HG02759 (cell line): Measurements from ENCODE around the gene ACTR2.
A peak's percentile ranks its signal among the peaks of the same experiment; 100 is the strongest.
"Not testable (repeated sequence)": the region's sequence is repeated elsewhere in the genome, so short reads cannot be mapped to it uniquely, and the experiment has no call there.

Source experiments
- ATAC-seq: cut with Tn5 transposase; IDR thresholded peaks from one replicate; pipeline ENCODE4 v1.9.1; 2021; ENCODE audit warnings: mild to moderate bottlenecking, moderate library complexity; ENCODE audit not compliant: unreplicated experiment

ACTR2 gene

DNA sequence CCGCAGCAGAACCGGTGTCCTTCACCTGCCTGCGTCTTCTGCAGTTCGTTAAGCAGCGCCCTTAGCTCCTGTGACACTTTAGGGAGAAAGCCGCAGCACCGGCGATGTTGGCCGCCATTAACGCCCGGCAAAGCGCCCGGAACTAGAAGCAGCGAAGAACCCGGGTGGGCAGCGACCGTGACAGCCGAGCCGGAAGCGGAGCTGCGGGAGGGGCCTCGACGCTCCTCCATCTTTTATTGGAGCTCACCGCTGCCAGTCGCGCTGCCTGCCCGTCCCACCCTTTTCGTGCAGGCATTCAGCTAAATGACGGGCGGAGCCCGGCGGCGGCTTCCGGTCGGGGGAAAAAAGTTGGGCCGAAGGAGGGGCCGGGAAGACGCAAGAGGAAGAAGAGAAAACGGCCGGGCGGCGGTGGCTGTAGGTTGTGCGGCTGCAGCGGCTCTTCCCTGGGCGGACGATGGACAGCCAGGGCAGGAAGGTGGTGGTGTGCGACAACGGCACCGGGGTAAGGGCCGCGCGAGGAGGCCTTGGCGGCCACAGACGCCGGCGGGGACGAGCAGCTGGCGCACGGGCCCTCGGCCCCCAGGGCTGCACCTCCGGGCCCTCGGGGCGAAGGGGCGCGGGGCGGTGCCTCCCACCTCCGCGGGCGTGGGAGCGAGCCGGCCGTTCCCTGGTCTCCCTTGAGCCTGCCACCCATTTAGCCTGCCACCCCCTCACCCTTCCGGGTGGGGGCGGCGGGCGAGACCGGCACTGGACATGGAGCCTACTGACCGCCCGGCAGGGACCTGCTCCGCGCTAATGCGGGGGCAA is at the start of gene ACTR2:
ACTR2 (plus strand) TSS at position 376 of the 807 bp plus-strand sequence; CDS start at position 455, 79 bp downstream.
- ATAC-seq: peak; percentile 89

DNA sequence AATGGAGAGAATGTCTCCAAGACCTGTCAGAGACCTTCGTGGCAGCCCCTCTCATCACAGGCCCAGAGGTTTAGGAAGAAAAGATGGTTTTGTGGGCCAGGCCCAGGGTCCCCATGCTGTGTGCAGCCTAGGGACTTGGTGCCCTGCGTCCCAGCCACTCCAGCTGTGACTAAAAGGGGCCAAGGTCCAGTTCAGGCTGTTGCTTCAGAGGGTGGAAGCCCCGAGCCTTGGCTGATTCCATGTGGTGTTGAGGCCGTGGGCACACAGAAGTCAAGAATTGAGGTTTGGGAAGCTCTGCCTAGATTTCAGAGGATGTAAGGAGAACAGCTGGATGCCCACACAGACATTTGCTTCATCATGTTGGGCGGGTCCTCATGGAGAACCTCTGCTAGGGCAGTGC is 45.1 kb upstream of the ACTR2 start:
- ATAC-seq: no peak

GRCh38 chr2:65183406-65183805 is 44.2 kb upstream of the ACTR2 start:
- not testable (repeated sequence) for ATAC-seq

DNA sequence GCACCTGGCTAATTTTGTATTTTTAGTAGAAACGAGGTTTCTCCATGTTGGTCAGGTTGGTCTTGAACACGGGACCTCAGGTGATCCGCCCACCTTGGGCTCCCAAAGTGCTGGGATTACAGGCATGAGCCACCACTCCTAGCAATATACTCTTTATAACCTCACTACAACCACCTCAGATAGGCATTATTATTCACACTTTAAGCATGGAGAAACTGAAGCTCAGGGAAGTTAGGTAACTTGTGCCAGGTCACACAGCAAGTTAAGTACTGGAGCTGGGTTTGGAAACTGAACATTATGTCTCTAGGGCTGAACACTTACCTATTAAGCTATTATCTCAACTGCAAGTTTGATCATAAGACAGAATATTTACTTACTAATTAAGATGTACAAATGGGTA is 42.6 kb upstream of the ACTR2 start:
- ATAC-seq: no peak

- ATAC-seq: no peak
Observed at GRCh38 chr2:65186093-65186868, 41.4 kb upstream of the ACTR2 start.

GRCh38 chr2:65186872-65187851 is 40.5 kb upstream of the ACTR2 start:
- peak; percentile 87 for ATAC-seq

- no peak for ATAC-seq
Observed at GRCh38 chr2:65193446-65193845, 34.2 kb upstream of the ACTR2 start.

GRCh38 chr2:65198737-65199136 is 28.9 kb upstream of the ACTR2 start:
- no peak for ATAC-seq

DNA sequence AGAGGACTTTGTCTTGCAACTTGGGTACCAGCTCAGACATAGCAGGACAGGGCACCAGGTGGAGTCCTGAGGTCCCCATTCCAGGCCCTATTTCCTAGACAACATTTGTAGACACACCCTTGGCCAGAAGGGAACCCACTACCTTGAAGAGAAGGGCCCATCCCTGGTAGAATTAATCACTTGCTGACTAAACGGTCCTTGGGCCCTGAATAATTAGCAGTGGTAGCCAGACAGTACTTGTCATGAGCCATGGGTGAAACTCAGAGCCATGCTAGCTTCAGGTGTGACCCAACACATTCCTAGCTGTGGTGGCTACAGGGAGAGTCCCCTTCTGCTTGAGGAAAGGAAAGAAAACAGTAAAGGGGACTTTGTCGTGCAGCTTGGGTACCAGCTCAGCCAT is 28.5 kb upstream of the ACTR2 start:
- no peak for ATAC-seq

GRCh38 chr2:65199891-65200290 is 27.7 kb upstream of the ACTR2 start:
- no peak for ATAC-seq

DNA sequence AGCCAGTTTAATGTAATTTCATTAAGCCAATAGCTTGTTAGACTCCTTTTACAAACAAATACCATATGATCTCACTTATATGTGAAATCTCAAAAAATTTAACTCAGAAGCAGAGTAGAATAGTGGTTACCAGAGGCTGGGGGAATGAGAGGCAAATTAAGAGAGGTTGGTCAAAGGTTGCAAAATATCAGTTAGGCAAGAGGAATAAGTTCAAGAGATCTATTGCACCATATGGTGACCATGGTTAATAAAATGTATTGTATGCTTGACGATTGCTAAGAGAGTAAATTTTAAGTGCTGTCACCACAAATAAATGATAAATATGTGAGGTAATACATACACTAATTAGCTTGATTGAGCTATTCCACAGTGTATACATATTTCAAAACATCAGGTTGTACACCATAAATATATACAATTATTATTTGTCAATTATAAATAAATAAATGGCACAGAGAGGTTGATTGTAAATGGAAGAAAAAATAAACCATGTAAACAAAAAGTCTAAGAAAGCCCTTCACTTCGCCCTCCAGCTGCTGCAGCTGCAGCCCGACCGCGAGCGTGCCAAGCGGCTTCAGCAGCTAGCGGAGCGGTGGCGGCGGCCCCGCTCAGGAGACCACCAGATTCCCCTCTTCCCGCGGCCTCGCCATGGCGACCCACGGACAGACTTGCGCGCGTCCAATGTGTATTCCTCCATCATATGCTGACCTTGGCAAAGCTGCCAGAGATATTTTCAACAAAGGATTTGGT is 23.0 kb upstream of the ACTR2 start:
- ATAC-seq: no peak

- no peak for ATAC-seq
Observed at GRCh38 chr2:65212115-65212514, 15.5 kb upstream of the ACTR2 start.

DNA sequence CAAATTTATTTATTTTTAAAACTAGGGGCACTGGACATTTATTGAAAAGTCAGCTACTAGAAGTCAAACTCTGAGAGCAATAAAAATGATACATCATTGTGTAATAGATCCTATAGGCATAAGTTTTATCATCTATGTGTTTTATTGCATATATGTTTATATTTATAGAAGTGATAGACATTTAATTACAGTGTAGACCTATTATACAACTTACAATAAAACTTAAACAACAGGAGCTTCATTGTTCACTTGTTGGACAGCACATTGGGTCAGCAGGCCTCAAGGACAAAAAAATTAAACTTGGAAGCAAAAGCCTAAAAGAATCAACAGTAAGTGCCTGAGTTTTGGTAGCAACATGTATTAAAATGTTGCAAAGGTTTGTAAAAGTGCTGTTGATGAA is 15.0 kb upstream of the ACTR2 start:
- ATAC-seq: no peak

DNA sequence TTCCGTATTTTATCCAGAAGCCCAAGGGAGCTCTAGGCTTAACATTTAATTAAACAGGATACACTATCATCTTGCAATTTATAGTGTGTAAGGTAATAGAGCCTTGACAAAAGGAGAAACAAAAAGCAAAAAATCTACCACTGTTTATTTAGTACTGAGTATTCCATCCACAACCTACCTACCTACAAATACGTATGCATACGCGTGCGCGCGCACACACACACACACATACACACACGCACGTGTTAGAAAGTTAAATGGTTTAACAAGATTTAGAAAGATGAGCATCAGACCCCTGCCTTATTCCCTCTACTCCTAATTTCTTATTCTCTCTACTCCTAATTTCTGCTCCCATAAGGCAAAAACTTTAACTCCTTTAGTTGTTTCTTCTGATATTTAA is 14.6 kb upstream of the ACTR2 start:
- no peak for ATAC-seq

DNA sequence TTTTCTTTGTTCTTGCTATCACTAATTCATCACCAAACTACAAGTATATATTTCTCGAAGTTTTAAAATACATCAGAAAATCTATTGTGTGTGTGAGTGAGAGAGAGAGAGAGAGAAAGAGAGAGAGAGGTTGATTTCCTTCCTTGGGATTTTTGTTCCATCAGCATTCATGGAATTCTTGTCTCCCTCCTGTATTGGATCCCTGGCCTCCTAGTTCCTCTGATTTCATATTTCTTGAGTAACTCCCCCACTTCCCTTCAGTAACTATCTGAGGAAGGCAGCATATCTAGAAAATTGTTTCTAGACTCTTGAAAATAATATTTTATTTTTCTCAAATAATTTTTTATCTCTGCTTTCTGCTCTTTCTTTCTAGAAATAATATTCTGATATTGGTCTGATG is 13.3 kb upstream of the ACTR2 start:
- ATAC-seq: no peak

GRCh38 chr2:65214843-65215242 is 12.8 kb upstream of the ACTR2 start:
- ATAC-seq: no peak

- ATAC-seq: no peak
Observed at GRCh38 chr2:65215946-65216345, 11.7 kb upstream of the ACTR2 start.

DNA sequence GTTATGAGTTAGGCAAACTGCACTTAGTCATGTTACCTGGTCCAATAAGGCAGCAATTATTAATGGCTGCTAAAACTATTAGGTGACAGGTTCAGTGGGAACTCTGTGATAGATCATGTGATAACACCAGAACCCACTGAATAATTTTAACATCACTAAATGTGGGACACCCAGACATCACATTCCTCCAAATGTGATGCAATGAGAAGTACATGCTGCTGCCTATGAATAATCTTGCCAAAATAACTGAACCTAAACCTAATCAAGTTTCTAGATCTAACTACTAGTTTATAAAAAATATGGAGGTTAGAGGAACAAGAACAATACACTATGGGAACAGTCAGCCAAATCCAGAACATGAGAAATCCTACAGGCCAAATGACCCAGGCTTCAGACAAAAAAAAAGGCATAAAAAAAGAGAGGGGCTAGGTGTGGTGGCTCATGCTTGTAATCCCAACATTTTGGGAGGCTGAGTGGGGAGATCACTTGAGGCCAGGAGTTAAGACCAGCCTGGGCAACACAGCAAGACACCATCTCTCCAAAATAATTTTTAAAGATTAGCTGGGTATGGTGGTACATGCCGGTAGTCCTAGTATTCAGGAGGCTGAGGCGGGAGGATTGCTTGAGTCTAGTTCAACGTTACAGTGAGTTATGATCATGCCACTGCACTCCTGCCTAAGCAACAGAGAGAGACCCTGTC is 7.0 kb upstream of the ACTR2 start:
- ATAC-seq: no peak

- not testable (repeated sequence) for ATAC-seq
Observed at GRCh38 chr2:65221275-65221674, 6.4 kb upstream of the ACTR2 start.

- ATAC-seq: peak; percentile 15
Observed at GRCh38 chr2:65227020-65227455, 593 bp upstream of the ACTR2 start.
